GM23338 (cell line): ENCODE measurements around the gene HSPB9. TPM values are rescaled to one million over a fixed set of nuclear protein-coding genes. Genes with fewer than 3 reads are reported as not detected.

ENCODE experiments used
- ATAC-seq: fragments of 200-7000 bp; cut with Tn5 transposase; 3 replicates; pipeline ENCODE4 v1.9.1; 2020
- DNase-seq: peaks from one replicate; pipeline ENCODE4 v3.0.0-alpha.2; 2015; ENCODE audit warnings: low spot score
- H2AFZ ChIP-seq: fragments of 200-600 bp; sonication (generic); 2 replicates; pipeline ENCODE4 v1.8.0; 2016; ENCODE audit warnings: antibody characterized with exemption, mild to moderate bottlenecking, moderate library complexity
- H3F3A ChIP-seq: fragments of 200-600 bp; sonication (generic); replicated peaks from 2 replicates; pipeline ENCODE4 v1.8.0; 2017; ENCODE audit warnings: antibody characterized with exemption, mixed run types, low read depth
- H3K27ac ChIP-seq: fragments of 200-600 bp; sonication (generic); 2 replicates; pipeline ENCODE4 v1.6.1; 2016; ENCODE audit warnings: low read depth
- H3K27me3 ChIP-seq: fragments of 200-600 bp; sonication (generic); 2 replicates; pipeline ENCODE4 v1.8.0; 2016; ENCODE audit warnings: mild to moderate bottlenecking, mixed run types, moderate library complexity; ENCODE audit not compliant: insufficient read depth
- H3K36me3 ChIP-seq: fragments of 200-600 bp; sonication (generic); 2 replicates; pipeline ENCODE4 v1.8.0; 2016; ENCODE audit warnings: mild to moderate bottlenecking; ENCODE audit not compliant: insufficient read depth
- H3K4me1 ChIP-seq: fragments of 200-600 bp; sonication (generic); 2 replicates; pipeline ENCODE4 v1.8.0; 2016; ENCODE audit warnings: mild to moderate bottlenecking, moderate library complexity; ENCODE audit not compliant: insufficient read depth
- H3K4me2 ChIP-seq: fragments of 200-600 bp; sonication (generic); 2 replicates; pipeline ENCODE4 v1.7.1; 2017; ENCODE audit warnings: mixed run types
- H3K4me3 ChIP-seq: fragments of 200-600 bp; sonication (generic); 2 replicates; pipeline ENCODE4 v1.6.1; 2016; ENCODE audit warnings: mixed run types
- H3K79me2 ChIP-seq: fragments of 200-600 bp; sonication (generic); replicated peaks from 2 replicates; pipeline ENCODE4 v1.8.0; 2017; ENCODE audit warnings: mild to moderate bottlenecking; ENCODE audit not compliant: insufficient read depth
- H3K9me2 ChIP-seq: fragments of 200-600 bp; sonication (generic); 2 replicates; pipeline ENCODE4 v1.8.0; 2017; ENCODE audit not compliant: insufficient read depth
- H4K20me1 ChIP-seq: fragments of 200-600 bp; sonication (generic); replicated peaks from 2 replicates; pipeline ENCODE4 v1.8.0; 2017; ENCODE audit warnings: mild to moderate bottlenecking; ENCODE audit not compliant: insufficient read depth
- H3K27ac Mint-ChIP-seq: 2 replicates; pipeline ENCODE4 v1.8.0; 2020; ENCODE audit warnings: inconsistent platforms, mild to moderate bottlenecking, moderate library complexity, mixed read lengths
- H3K27me3 Mint-ChIP-seq: 3 replicates; pipeline ENCODE4 v1.8.0; 2022; ENCODE audit warnings: low read depth, mild to moderate bottlenecking, moderate library complexity, mixed read lengths, inconsistent platforms; ENCODE audit not compliant: insufficient read depth, poor library complexity
- H3K36me3 Mint-ChIP-seq: 3 replicates; pipeline ENCODE4 v1.8.0; 2021; ENCODE audit warnings: low read depth, mild to moderate bottlenecking, inconsistent platforms, moderate library complexity, mixed read lengths
- H3K4me1 Mint-ChIP-seq: 3 replicates; pipeline ENCODE4 v1.8.0; 2020; ENCODE audit warnings: mild to moderate bottlenecking, inconsistent platforms, mixed read lengths
- H3K4me3 Mint-ChIP-seq: 3 replicates; pipeline ENCODE4 v1.8.0; 2021; ENCODE audit warnings: moderate library complexity, mild to moderate bottlenecking, inconsistent platforms, mixed read lengths
- H3K9me3 Mint-ChIP-seq: 3 replicates; pipeline ENCODE4 v1.8.0; 2020; ENCODE audit warnings: moderate library complexity, mild to moderate bottlenecking, inconsistent platforms, mixed read lengths
- CTCF ChIP-seq, 2 experiments: fragments of 200-600 bp in 1 of 2; sonication (generic) in 1 of 2; conservative IDR thresholded peaks; 2 replicates each; pipeline versions ENCODE4 v1.5.1 to v1.6.1; 2016 to 2017; ENCODE audit warnings: antibody characterized with exemption in 2 of 2, low read depth in 2 of 2, mild to moderate bottlenecking in 2 of 2, moderate library complexity in 1 of 2
- ETS1 ChIP-seq: IDR thresholded peaks from 2 replicates; pipeline ENCODE4 v1.6.1; 2016; ENCODE audit warnings: antibody characterized with exemption
- EZH2 ChIP-seq: fragments of 200-600 bp; sonication (generic); IDR thresholded peaks from one replicate; pipeline ENCODE4 v1.8.0; 2017; ENCODE audit warnings: antibody characterized with exemption, mild to moderate bottlenecking, low read depth; ENCODE audit not compliant: unreplicated experiment
- POLR2AphosphoS5 ChIP-seq: IDR thresholded peaks from 2 replicates; pipeline ENCODE4 v1.6.1; 2016; ENCODE audit warnings: antibody characterized with exemption, low read depth
- ZNF462 ChIP-seq: fragments of 250-450 bp; sonication (Bioruptor Pico); IDR thresholded peaks from 2 replicates; pipeline ENCODE4 v1.5.0; 2020; ENCODE audit warnings: mild to moderate bottlenecking, moderate library complexity
- polyA plus RNA-seq: library from polyadenylated mRNA; unstranded; fragments of >200 nt; fragmentation: Nextera tagmentation; extraction: Ambion mirVana; gene quantifications from 2 replicates; pipeline ENCODE4 v1.2.1, GENCODE V29; 2016
- total RNA-seq: library from RNA; depleted of rRNA; stranded (reverse); fragments of >200 nt; shearing (Covaris generic); gene quantifications from 2 replicates; pipeline ENCODE4 v1.2.3, GENCODE V29; 2014
- TF ChIP-seq, protein P1 (sequence below): IDR thresholded peaks from one replicate; pipeline ENCODE4 v1.6.1; 2018; ENCODE audit warnings: antibody characterized with exemption; ENCODE audit not compliant: unreplicated experiment

The HSPB9 gene
- total and polyA plus RNA-seq, 2 experiments from 2014 or later, result 0.31 to 0.52 TPM

DNA sequence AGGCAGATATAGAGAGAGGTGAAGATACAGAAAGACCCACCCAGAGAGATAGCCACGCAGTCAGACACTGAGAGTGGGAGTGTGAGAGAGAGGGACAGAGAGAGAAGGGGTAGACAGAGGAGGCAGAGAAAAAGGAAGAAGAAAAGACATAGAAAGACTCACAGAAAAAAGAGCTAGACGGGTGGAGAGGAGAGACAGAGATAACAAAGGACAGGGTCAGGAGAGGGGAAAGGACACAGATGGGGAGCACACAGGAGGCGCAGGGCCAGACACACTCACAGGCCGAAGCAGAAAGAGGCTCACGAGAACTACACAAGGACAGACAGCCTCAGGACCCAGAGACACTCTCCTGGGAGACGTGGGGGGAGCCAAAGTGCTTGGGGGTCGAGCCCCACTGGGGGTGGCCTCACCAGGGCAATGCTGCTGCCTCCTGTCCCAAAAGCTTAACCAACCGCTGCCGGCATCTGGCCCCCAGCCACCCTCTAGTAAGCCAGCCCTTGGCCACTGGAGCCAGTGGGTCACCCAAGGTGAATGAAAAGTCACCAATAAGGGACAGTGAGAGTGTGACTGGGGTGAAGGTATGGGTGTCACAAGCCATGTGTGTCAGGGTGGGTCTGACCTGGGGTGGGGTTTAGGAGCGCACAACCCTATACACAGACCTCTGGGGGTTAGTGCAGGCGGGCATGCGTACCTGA, 28.1 kb upstream of the HSPB9 start:
- Histone ChIP-seq H3K4me3 (no peak overlapping the region), H3F3A (no peaks in the 10 kb centered on the region), H3K4me2 (no peak overlapping the region), H3K4me1 (peaks cover 9% of the 10 kb centered on the region; the same call in 1 of the 2 replicates), H3K36me3 (no peaks in the 10 kb centered on the region), H2AFZ (no peak overlapping the region), H4K20me1 (no peaks in the 10 kb centered on the region), H3K27ac (no peak overlapping the region), H3K27me3 (peaks cover 33% of the 10 kb centered on the region), H3K79me2 (no peaks in the 10 kb centered on the region), H3K9me2 (no peaks in the 10 kb centered on the region)
- DNase-seq, result no peak
- H3K9me3 Mint-ChIP-seq, result no peaks in the 10 kb centered on the region; the same call in 2 of the 3 replicates
- H3K4me3 Mint-ChIP-seq, result no peak overlapping the region
- ATAC-seq, result no peak
- TF ChIP-seq, protein P1, sequence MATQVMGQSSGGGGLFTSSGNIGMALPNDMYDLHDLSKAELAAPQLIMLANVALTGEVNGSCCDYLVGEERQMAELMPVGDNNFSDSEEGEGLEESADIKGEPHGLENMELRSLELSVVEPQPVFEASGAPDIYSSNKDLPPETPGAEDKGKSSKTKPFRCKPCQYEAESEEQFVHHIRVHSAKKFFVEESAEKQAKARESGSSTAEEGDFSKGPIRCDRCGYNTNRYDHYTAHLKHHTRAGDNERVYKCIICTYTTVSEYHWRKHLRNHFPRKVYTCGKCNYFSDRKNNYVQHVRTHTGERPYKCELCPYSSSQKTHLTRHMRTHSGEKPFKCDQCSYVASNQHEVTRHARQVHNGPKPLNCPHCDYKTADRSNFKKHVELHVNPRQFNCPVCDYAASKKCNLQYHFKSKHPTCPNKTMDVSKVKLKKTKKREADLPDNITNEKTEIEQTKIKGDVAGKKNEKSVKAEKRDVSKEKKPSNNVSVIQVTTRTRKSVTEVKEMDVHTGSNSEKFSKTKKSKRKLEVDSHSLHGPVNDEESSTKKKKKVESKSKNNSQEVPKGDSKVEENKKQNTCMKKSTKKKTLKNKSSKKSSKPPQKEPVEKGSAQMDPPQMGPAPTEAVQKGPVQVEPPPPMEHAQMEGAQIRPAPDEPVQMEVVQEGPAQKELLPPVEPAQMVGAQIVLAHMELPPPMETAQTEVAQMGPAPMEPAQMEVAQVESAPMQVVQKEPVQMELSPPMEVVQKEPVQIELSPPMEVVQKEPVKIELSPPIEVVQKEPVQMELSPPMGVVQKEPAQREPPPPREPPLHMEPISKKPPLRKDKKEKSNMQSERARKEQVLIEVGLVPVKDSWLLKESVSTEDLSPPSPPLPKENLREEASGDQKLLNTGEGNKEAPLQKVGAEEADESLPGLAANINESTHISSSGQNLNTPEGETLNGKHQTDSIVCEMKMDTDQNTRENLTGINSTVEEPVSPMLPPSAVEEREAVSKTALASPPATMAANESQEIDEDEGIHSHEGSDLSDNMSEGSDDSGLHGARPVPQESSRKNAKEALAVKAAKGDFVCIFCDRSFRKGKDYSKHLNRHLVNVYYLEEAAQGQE, result no peak
- no peak for TF ChIP-seq ZNF462 (CRISPR knock-in tag)
- no peak for TF ChIP-seq CTCF (conservative IDR thresholded peaks at IDR 0.05; ENCODE audit: low read depth in 2 of 2)
- no peak for TF ChIP-seq ETS1
- no peak for TF ChIP-seq POLR2AphosphoS5
- no peak for TF ChIP-seq EZH2
- H3K27me3 Mint-ChIP-seq, result peaks cover 23% of the 10 kb centered on the region
- no peak overlapping the region for H3K27ac Mint-ChIP-seq
- H3K4me1 Mint-ChIP-seq, result peaks cover 30% of the 10 kb centered on the region
- no peaks in the 10 kb centered on the region; the same call in 2 of the 3 replicates for H3K36me3 Mint-ChIP-seq
